PC-9 (cell line): ENCODE results near the gene ELOVL5. TPM values are rescaled to one million over a fixed set of nuclear protein-coding genes. Genes with fewer than 3 reads are reported as not detected.

Source experiments
- BruUV-seq: library from RNA; stranded (reverse); fragments of 400-500 nt; replicated peaks from 2 replicates; lab custom pipeline; 2021; lab: Mats Ljungman, UMichigan
- CTCF ChIA-PET: fragments of 300-600 bp; sonication (Branson Sonifier 250); formaldehyde crosslinking; loops from one replicate; lab custom pipeline; 2022; ENCODE audit warnings: antibody characterized with exemption; lab: Charles Lee
- POLR2A ChIA-PET: fragments of 300-600 bp; sonication (Branson Sonifier 250); formaldehyde crosslinking; loops from one replicate; lab custom pipeline; 2022; ENCODE audit warnings: antibody characterized with exemption; ENCODE audit not compliant: unreplicated experiment; lab: Charles Lee
- DNase-seq, 2 experiments: peaks; one replicate each; pipeline versions ENCODE4 v3.0.0 to v3.0.0-alpha.2; 2015 to 2022; ENCODE audit warnings: mixed read lengths in 1 of 2
- H2AFZ ChIP-seq: fragments of 200-600 bp; sonication (generic); 2 replicates; pipeline ENCODE4 v1.8.1; 2017; ENCODE audit warnings: antibody characterized with exemption
- H3F3A ChIP-seq: fragments of 200-600 bp; sonication (generic); 2 replicates; pipeline ENCODE4 v1.8.1; 2017; ENCODE audit warnings: antibody characterized with exemption, mild to moderate bottlenecking, low read depth; ENCODE audit not compliant: insufficient read depth
- H3K27ac ChIP-seq: fragments of 200-600 bp; sonication (generic); 2 replicates; pipeline ENCODE4 v1.6.1; 2016; ENCODE audit warnings: mixed run types
- H3K27me3 ChIP-seq: fragments of 200-600 bp; sonication (generic); 2 replicates; pipeline ENCODE4 v1.6.1; 2016; ENCODE audit warnings: low read depth, mixed run types; ENCODE audit not compliant: insufficient read depth
- H3K36me3 ChIP-seq: fragments of 200-600 bp; sonication (generic); 2 replicates; pipeline ENCODE4 v1.6.1; 2016; ENCODE audit warnings: low read depth, mixed run types
- H3K4me1 ChIP-seq: fragments of 200-600 bp; sonication (generic); replicated peaks from 2 replicates; pipeline ENCODE4 v1.6.1; 2016; ENCODE audit warnings: mixed run types; ENCODE audit not compliant: insufficient read depth
- H3K4me2 ChIP-seq: fragments of 200-600 bp; sonication (generic); 2 replicates; pipeline ENCODE4 v1.6.1; 2017; ENCODE audit warnings: mixed run types
- H3K4me3 ChIP-seq: fragments of 200-600 bp; sonication (generic); 2 replicates; pipeline ENCODE4 v1.6.1; 2016; ENCODE audit warnings: mixed run types
- H3K79me2 ChIP-seq: fragments of 200-600 bp; sonication (generic); 2 replicates; pipeline ENCODE4 v1.6.1; 2017; ENCODE audit warnings: low read depth, mixed run types
- H3K9me2 ChIP-seq: fragments of 200-600 bp; sonication (generic); 2 replicates; pipeline ENCODE4 v1.8.1; 2017; ENCODE audit warnings: mild to moderate bottlenecking; ENCODE audit not compliant: insufficient read depth
- H3K9me3 ChIP-seq: fragments of 200-600 bp; sonication (generic); 2 replicates; pipeline ENCODE4 v1.8.1; 2016; ENCODE audit warnings: low read depth; ENCODE audit not compliant: insufficient read depth
- H4K20me1 ChIP-seq: fragments of 200-600 bp; sonication (generic); 2 replicates; pipeline ENCODE4 v1.8.1; 2017; ENCODE audit not compliant: insufficient read depth
- CTCF ChIP-seq: fragments of 200-600 bp; sonication (generic); conservative IDR thresholded peaks from 2 replicates; pipeline ENCODE4 v1.6.1; 2017; ENCODE audit warnings: mixed run types, antibody characterized with exemption, mild to moderate bottlenecking, moderate library complexity
- EZH2 ChIP-seq: fragments of 200-600 bp; sonication (generic); IDR thresholded peaks from 2 replicates; pipeline ENCODE4 v1.8.0; 2017; ENCODE audit warnings: antibody characterized with exemption, low read depth
- intact Hi-C: fragments of 100-400 bp; cut with micrococcal nuclease; formaldehyde crosslinking; loops from one replicate; pipeline ENCODE4 v1.10.0; 2022; ENCODE audit not compliant: unreplicated experiment
- total RNA-seq: library from RNA; stranded (reverse); gene quantifications from 2 replicates; pipeline ENCODE4 v1.2.3, GENCODE V29; 2021

Gene ELOVL5
- total RNA-seq, 1 experiment from 2014 or later, result 108 TPM

- H3K4me1 ChIP-seq, result no peaks in the 10 kb centered on the region
- ChIA-PET POLR2A (no interaction called here), CTCF (no interaction called here)
- H3K36me3 ChIP-seq, result 0 out of 2 replicates have a peak, but pooled peaks cover 3% of the 10 kb centered on the region
- no peak overlapping the region for H3K4me2 ChIP-seq
- H3K9me2 ChIP-seq, result no peaks in the 10 kb centered on the region
- H4K20me1 ChIP-seq, result no peaks in the 10 kb centered on the region; the same call in 1 of the 2 replicates
- BruUV-seq, result no TSS peak
- H3K27ac ChIP-seq, result no peak overlapping the region
- intact Hi-C loops, result no loop called here
- peaks cover 95% of the 10 kb centered on the region for H3K79me2 ChIP-seq
- H2AFZ ChIP-seq, result no peak overlapping the region
- H3K4me3 ChIP-seq, result no peak overlapping the region
- H3K9me3 ChIP-seq, result no peaks in the 10 kb centered on the region
- DNase-seq, result no peak
- H3K27me3 ChIP-seq, result no peaks in the 10 kb centered on the region
- no peaks in the 10 kb centered on the region for H3F3A ChIP-seq
- TF ChIP-seq EZH2 (no peak), CTCF (no peak)
Observed at GRCh38 chr6:53336070-53336469, 12.7 kb downstream of the ELOVL5 start.

GRCh38 chr6:53335224-53335994 is 13.3 kb downstream of the ELOVL5 start:
- Histone ChIP-seq H3K4me3 (no peak overlapping the region), H4K20me1 (no peaks in the 10 kb centered on the region; the same call in 1 of the 2 replicates), H3K4me1 (no peaks in the 10 kb centered on the region), H3K9me3 (no peaks in the 10 kb centered on the region), H3K4me2 (no peak overlapping the region), H3F3A (no peaks in the 10 kb centered on the region), H3K27ac (no peak overlapping the region), H3K79me2 (peaks cover 94% of the 10 kb centered on the region), H3K9me2 (no peaks in the 10 kb centered on the region), H3K27me3 (no peaks in the 10 kb centered on the region), H3K36me3 (0 out of 2 replicates have a peak, but pooled peaks cover 3% of the 10 kb centered on the region), H2AFZ (no peak overlapping the region)
- CTCF ChIA-PET, result no interaction called here
- POLR2A ChIA-PET, result no interaction called here
- intact Hi-C loops, result no loop called here
- TF ChIP-seq CTCF (no peak), EZH2 (no peak)
- DNase-seq, result no peak
- no TSS peak for BruUV-seq

GRCh38 chr6:53333439-53334408 is 15.0 kb downstream of the ELOVL5 start:
- no peak for DNase-seq
- Histone ChIP-seq H2AFZ (no peak overlapping the region), H4K20me1 (no peaks in the 10 kb centered on the region), H3F3A (peaks cover 9% of the 10 kb centered on the region), H3K36me3 (0 out of 2 replicates have a peak, but pooled peaks cover 3% of the 10 kb centered on the region), H3K79me2 (peaks cover 93% of the 10 kb centered on the region), H3K9me3 (no peaks in the 10 kb centered on the region), H3K27ac (no peak overlapping the region), H3K9me2 (no peaks in the 10 kb centered on the region), H3K4me1 (peaks cover 4% of the 10 kb centered on the region), H3K4me2 (no peak overlapping the region), H3K27me3 (no peaks in the 10 kb centered on the region), H3K4me3 (no peak overlapping the region)
- TF ChIP-seq EZH2 (no peak), CTCF (no peak)
- ChIA-PET CTCF (no interaction called here), POLR2A (no interaction called here)
- BruUV-seq, result no TSS peak
- intact Hi-C loops, result no loop called here
